MM.1S (cell line): ENCODE results near the gene UBLCP1.
"Not testable (repeated sequence)": the region's sequence is repeated elsewhere in the genome, so short reads cannot be mapped to it uniquely, and the experiment has no call there.

ENCODE experiments used
- DNase-seq: peaks from one replicate; pipeline ENCODE4 v3.0.0-alpha.2; 2015
- H2AFZ ChIP-seq: fragments of 300-600 bp; sonication (generic); 2 replicates; pipeline ENCODE4 v1.6.0; 2016; ENCODE audit warnings: antibody characterized with exemption, low read length
- H3F3A ChIP-seq: fragments of 300-600 bp; sonication (generic); 2 replicates; pipeline ENCODE4 v1.6.1; 2016; ENCODE audit warnings: mild to moderate bottlenecking, antibody characterized with exemption, low read length, moderate library complexity, mixed read lengths; ENCODE audit not compliant: insufficient read depth
- H3K27ac ChIP-seq: fragments of 300-600 bp; sonication (generic); 2 replicates; pipeline ENCODE4 v1.5.1; 2016; ENCODE audit warnings: mild to moderate bottlenecking, low read length
- H3K27me3 ChIP-seq: fragments of 300-600 bp; sonication (generic); replicated peaks from 2 replicates; pipeline ENCODE4 v1.6.0; 2016; ENCODE audit warnings: low read length; ENCODE audit not compliant: insufficient read depth
- H3K36me3 ChIP-seq: fragments of 300-600 bp; sonication (generic); replicated peaks from 2 replicates; pipeline ENCODE4 v1.6.1; 2016; ENCODE audit warnings: mild to moderate bottlenecking, low read length, mixed read lengths; ENCODE audit not compliant: insufficient read depth
- H3K4me1 ChIP-seq: fragments of 300-600 bp; sonication (generic); 2 replicates; pipeline ENCODE4 v1.6.1; 2016; ENCODE audit warnings: low read length, mixed read lengths
- H3K4me2 ChIP-seq: fragments of 300-600 bp; sonication (generic); 2 replicates; pipeline ENCODE4 v1.6.0; 2016; ENCODE audit warnings: low read depth, low read length
- H3K4me3 ChIP-seq: fragments of 300-600 bp; sonication (generic); 2 replicates; pipeline ENCODE4 v1.5.1; 2016; ENCODE audit warnings: low read length, mixed read lengths
- H3K79me2 ChIP-seq: fragments of 300-600 bp; sonication (generic); 2 replicates; pipeline ENCODE4 v1.6.1; 2016; ENCODE audit warnings: mixed run types, low read length, mixed read lengths
- H3K9ac ChIP-seq: fragments of 300-600 bp; sonication (generic); 2 replicates; pipeline ENCODE4 v1.6.1; 2016; ENCODE audit warnings: low read length, mixed read lengths
- H3K9me2 ChIP-seq: fragments of 300-600 bp; sonication (generic); replicated peaks from 2 replicates; pipeline ENCODE4 v1.6.1; 2016; ENCODE audit warnings: mild to moderate bottlenecking, low read length, mixed read lengths; ENCODE audit not compliant: insufficient read depth
- H3K9me3 ChIP-seq: fragments of 300-600 bp; sonication (generic); replicated peaks from 2 replicates; pipeline ENCODE4 v1.6.1; 2016; ENCODE audit warnings: mild to moderate bottlenecking, low read length, mixed read lengths; ENCODE audit not compliant: insufficient read depth
- H4K20me1 ChIP-seq: fragments of 300-600 bp; sonication (generic); 2 replicates; pipeline ENCODE4 v1.6.1; 2016; ENCODE audit warnings: mild to moderate bottlenecking, low read length, moderate library complexity, mixed read lengths; ENCODE audit not compliant: insufficient read depth
- CTCF ChIP-seq: fragments of 300-600 bp; sonication (generic); IDR thresholded peaks from 2 replicates; pipeline ENCODE4 v1.5.1; 2016; ENCODE audit warnings: antibody characterized with exemption, low read length, mixed read lengths
- EZH2 ChIP-seq: fragments of 300-600 bp; sonication (generic); optimal IDR thresholded peaks from 2 replicates; pipeline ENCODE3; 2017; ENCODE audit warnings: low read depth, mild to moderate bottlenecking, antibody characterized with exemption, low read length, mixed read lengths
- EZH2phosphoT487 ChIP-seq: fragments of 300-600 bp; sonication (generic); IDR thresholded peaks from 2 replicates; pipeline ENCODE4 v1.6.1; 2018; ENCODE audit warnings: antibody characterized with exemption, low read length

Gene UBLCP1

GRCh38 chr5:159231167-159231566, 31.9 kb upstream of the UBLCP1 start:
- Histone ChIP-seq H3K79me2 (no peaks in the 10 kb centered on the region), H3K27me3 (no peaks in the 10 kb centered on the region), H3K4me1 (no peaks in the 10 kb centered on the region), H3K9me3 (no peaks in the 10 kb centered on the region), H3K27ac (no peak overlapping the region), H4K20me1 (no peaks in the 10 kb centered on the region), H3K4me2 (no peak overlapping the region), H3K9me2 (no peaks in the 10 kb centered on the region), H3K9ac (no peak overlapping the region), H3K4me3 (no peak overlapping the region), H3F3A (no peaks in the 10 kb centered on the region), H2AFZ (no peak overlapping the region), H3K36me3 (no peaks in the 10 kb centered on the region)
- DNase-seq = no peak
- no peak for TF ChIP-seq CTCF
- no peak for TF ChIP-seq EZH2phosphoT487
- TF ChIP-seq EZH2 = no peak

- H4K20me1 ChIP-seq, H3F3A ChIP-seq, H3K27me3 ChIP-seq, DNase-seq, H3K4me2 ChIP-seq, H3K4me1 ChIP-seq, H3K27ac ChIP-seq, H3K4me3 ChIP-seq, H2AFZ ChIP-seq, H3K36me3 ChIP-seq, H3K9me3 ChIP-seq, H3K9me2 ChIP-seq, H3K79me2 ChIP-seq, H3K9ac ChIP-seq: not testable (repeated sequence)
Observed at GRCh38 chr5:159235871-159236520, 27.1 kb upstream of the UBLCP1 start.

- Histone ChIP-seq H4K20me1 (no peaks in the 10 kb centered on the region), H3K9me2 (no peaks in the 10 kb centered on the region), H3K9ac (no peak overlapping the region), H3K9me3 (no peaks in the 10 kb centered on the region), H3K36me3 (no peaks in the 10 kb centered on the region), H3K4me3 (no peak overlapping the region), H3K4me2 (no peak overlapping the region), H3K27ac (no peak overlapping the region), H3K79me2 (no peaks in the 10 kb centered on the region), H3K27me3 (no peaks in the 10 kb centered on the region), H3F3A (no peaks in the 10 kb centered on the region), H3K4me1 (no peaks in the 10 kb centered on the region), H2AFZ (no peak overlapping the region)
- DNase-seq = no peak
- no peak for TF ChIP-seq CTCF
- no peak for TF ChIP-seq EZH2phosphoT487
Observed at GRCh38 chr5:159240301-159240870, 22.7 kb upstream of the UBLCP1 start.

GRCh38 chr5:159241946-159242552, 21.0 kb upstream of the UBLCP1 start:
- Histone ChIP-seq H2AFZ (no peak overlapping the region), H3K4me1 (no peaks in the 10 kb centered on the region), H3K9ac (no peak overlapping the region), H3F3A (no peaks in the 10 kb centered on the region), H3K4me3 (no peak overlapping the region), H3K27me3 (no peaks in the 10 kb centered on the region), H3K79me2 (no peaks in the 10 kb centered on the region), H3K9me2 (no peaks in the 10 kb centered on the region), H3K36me3 (no peaks in the 10 kb centered on the region), H4K20me1 (no peaks in the 10 kb centered on the region), H3K9me3 (no peaks in the 10 kb centered on the region), H3K27ac (no peak overlapping the region), H3K4me2 (no peak overlapping the region)
- no peak for DNase-seq
- TF ChIP-seq CTCF (no peak), EZH2phosphoT487 (no peak), EZH2 (no peak)
